HG03439 (cell line): ENCODE data around the gene CDH12.
"Not testable (repeated sequence)": the region's sequence is repeated elsewhere in the genome, so short reads cannot be mapped to it uniquely, and the experiment has no call there.

Experiments
- ATAC-seq: cut with Tn5 transposase; IDR thresholded peaks from one replicate; pipeline ENCODE4 v1.9.1; 2021; ENCODE audit warnings: mild to moderate bottlenecking, moderate library complexity; ENCODE audit not compliant: unreplicated experiment

CDH12 gene

GRCh38 chr5:22316294-22316693 is 536.9 kb downstream of the CDH12 start:
- ATAC-seq: no peak

- ATAC-seq: not testable (repeated sequence)
Observed at GRCh38 chr5:22315052-22315451, 538.1 kb downstream of the CDH12 start.

- no peak for ATAC-seq
Observed at GRCh38 chr5:22314548-22314947, 538.6 kb downstream of the CDH12 start.

- ATAC-seq: no peak
Observed at GRCh38 chr5:22306011-22306410, 547.1 kb downstream of the CDH12 start.

- no peak for ATAC-seq
Observed at GRCh38 chr5:22295832-22296231, 557.3 kb downstream of the CDH12 start.

- ATAC-seq: no peak
Observed at GRCh38 chr5:22293147-22293546, 560.0 kb downstream of the CDH12 start.

GRCh38 chr5:22278164-22278563 is 575.0 kb downstream of the CDH12 start:
- no peak for ATAC-seq

- ATAC-seq: no peak
Observed at GRCh38 chr5:22277006-22277405, 576.1 kb downstream of the CDH12 start.

- ATAC-seq: not testable (repeated sequence)
Observed at GRCh38 chr5:22265855-22266254, 587.3 kb downstream of the CDH12 start.

GRCh38 chr5:22258139-22258538 is 595.0 kb downstream of the CDH12 start:
- ATAC-seq: no peak

- ATAC-seq: no peak
Observed at GRCh38 chr5:22250528-22250927, 602.6 kb downstream of the CDH12 start.

GRCh38 chr5:22249209-22249729 is 603.9 kb downstream of the CDH12 start:
- ATAC-seq: no peak

- no peak for ATAC-seq
Observed at GRCh38 chr5:22245770-22246169, 607.4 kb downstream of the CDH12 start.

- ATAC-seq: no peak
Observed at GRCh38 chr5:22242532-22242931, 610.6 kb downstream of the CDH12 start.

GRCh38 chr5:22238047-22238446 is 615.1 kb downstream of the CDH12 start:
- no peak for ATAC-seq

GRCh38 chr5:22226423-22226822 is 626.7 kb downstream of the CDH12 start:
- no peak for ATAC-seq

GRCh38 chr5:22223079-22223478 is 630.1 kb downstream of the CDH12 start:
- ATAC-seq: no peak

GRCh38 chr5:22213703-22214495 is 639.2 kb downstream of the CDH12 start:
- not testable (repeated sequence) for ATAC-seq

GRCh38 chr5:22212254-22212991 is 640.7 kb downstream of the CDH12 start:
- not testable (repeated sequence) for ATAC-seq

- not testable (repeated sequence) for ATAC-seq
Observed at GRCh38 chr5:22208463-22208862, 644.7 kb downstream of the CDH12 start.

- ATAC-seq: not testable (repeated sequence)
Observed at GRCh38 chr5:22188651-22189050, 664.5 kb downstream of the CDH12 start.
